Upper lobe of right lung (tissue), 1 donor: ENCODE measurements around the gene FAM187B. TPM values are rescaled to one million over a fixed set of nuclear protein-coding genes. Genes with fewer than 3 reads are reported as not detected.

Experiments used
- ATAC-seq: fragments of 200-7000 bp; cut with Tn5 transposase; one replicate; pipeline ENCODE4 v1.9.1; 2020; ENCODE audit warnings: mild to moderate bottlenecking, moderate library complexity
- DNase-seq: peaks from one replicate; pipeline ENCODE4 v3.0.0-alpha.2; 2020
- H3K27ac ChIP-seq: fragments of 200-600 bp; one replicate; pipeline ENCODE4 v1.8.0; 2022
- H3K27me3 ChIP-seq: fragments of 200-600 bp; one replicate; pipeline ENCODE4 v1.8.0; 2022; ENCODE audit warnings: mild to moderate bottlenecking
- H3K36me3 ChIP-seq: fragments of 200-600 bp; one replicate; pipeline ENCODE4 v1.8.0; 2022
- H3K4me1 ChIP-seq: fragments of 200-600 bp; one replicate; pipeline ENCODE4 v1.8.0; 2022
- H3K4me3 ChIP-seq: fragments of 200-600 bp; one replicate; pipeline ENCODE4 v1.8.0; 2022; ENCODE audit warnings: mild to moderate bottlenecking
- H3K9me3 ChIP-seq: fragments of 200-600 bp; one replicate; pipeline ENCODE4 v1.8.0; 2022
- intact Hi-C: fragments of 100-400 bp; cut with DNase I; formaldehyde crosslinking; loops from one replicate; pipeline ENCODE4 v1.11.0; 2022
- total RNA-seq: library from RNA; stranded (reverse); fragmentation: NEBNext Ultra II Directional; extraction: Animal tissue kit (Norgen Biotek cat#: 25700); gene quantifications from one replicate; pipeline ENCODE4 v1.2.1, GENCODE V29; 2021
- TF ChIP-seq, protein P1 (sequence below): fragments of 200-600 bp; IDR thresholded peaks from one replicate; pipeline ENCODE4 v1.8.0; 2022; ENCODE audit warnings: antibody characterized with exemption
- donor health status: DM: no; HTN: yes; CAD: no; lungs with severe emphysema.

The FAM187B gene
- total RNA-seq, 1 donor from 2014 or later, result not detected

DNA sequence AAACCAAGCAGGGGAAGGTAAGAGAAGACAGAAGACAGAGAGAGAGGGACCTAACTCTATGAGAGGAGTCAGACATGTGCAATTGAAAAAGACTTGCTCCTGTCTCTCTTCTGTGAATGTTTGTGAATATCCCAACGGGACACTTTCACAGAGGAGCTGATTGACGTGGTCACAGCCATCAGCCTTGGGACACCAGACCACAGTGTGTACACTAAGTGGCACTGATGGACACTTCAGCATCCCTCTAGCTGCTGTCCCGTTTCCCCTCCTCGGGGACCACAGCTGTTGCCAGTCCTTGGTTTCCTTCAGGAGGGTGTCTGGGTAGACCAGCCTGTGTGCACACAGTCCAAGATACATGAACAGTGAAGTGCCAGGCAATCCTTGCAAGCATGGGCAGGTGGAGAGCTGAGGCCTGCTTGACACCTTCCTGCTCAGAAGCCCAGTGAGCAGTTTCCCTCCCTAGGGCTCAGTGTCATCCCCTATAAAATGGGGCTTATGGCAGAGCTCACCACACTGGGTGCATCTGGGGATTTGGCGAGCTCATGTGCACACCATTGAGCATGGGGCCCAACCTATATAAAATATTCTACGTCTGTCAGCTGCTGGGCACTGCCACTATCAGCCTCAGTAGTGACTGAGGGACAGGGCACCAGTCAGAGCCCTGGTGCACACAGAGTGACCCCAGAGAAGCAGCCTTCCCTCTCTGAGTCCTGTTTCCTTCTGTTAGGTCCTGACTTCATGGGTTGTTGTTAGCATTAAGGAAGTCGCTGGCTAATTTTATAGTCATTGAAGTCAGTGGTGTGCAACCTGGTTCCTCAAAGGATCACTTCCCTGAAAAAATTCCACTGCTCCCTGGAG, 36.0 kb upstream of the FAM187B start:
- Histone ChIP-seq H3K27me3 (no peaks in the 10 kb centered on the region), H3K36me3 (no peaks in the 10 kb centered on the region), H3K4me3 (no peak overlapping the region), H3K9me3 (no peaks in the 10 kb centered on the region), H3K27ac (no peak overlapping the region), H3K4me1 (peaks cover 30% of the 10 kb centered on the region)
- intact Hi-C loops, result no loop called here
- TF ChIP-seq, protein P1, sequence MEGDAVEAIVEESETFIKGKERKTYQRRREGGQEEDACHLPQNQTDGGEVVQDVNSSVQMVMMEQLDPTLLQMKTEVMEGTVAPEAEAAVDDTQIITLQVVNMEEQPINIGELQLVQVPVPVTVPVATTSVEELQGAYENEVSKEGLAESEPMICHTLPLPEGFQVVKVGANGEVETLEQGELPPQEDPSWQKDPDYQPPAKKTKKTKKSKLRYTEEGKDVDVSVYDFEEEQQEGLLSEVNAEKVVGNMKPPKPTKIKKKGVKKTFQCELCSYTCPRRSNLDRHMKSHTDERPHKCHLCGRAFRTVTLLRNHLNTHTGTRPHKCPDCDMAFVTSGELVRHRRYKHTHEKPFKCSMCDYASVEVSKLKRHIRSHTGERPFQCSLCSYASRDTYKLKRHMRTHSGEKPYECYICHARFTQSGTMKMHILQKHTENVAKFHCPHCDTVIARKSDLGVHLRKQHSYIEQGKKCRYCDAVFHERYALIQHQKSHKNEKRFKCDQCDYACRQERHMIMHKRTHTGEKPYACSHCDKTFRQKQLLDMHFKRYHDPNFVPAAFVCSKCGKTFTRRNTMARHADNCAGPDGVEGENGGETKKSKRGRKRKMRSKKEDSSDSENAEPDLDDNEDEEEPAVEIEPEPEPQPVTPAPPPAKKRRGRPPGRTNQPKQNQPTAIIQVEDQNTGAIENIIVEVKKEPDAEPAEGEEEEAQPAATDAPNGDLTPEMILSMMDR, result no peak
- ATAC-seq (no peak), DNase-seq (peak; percentile 46)

DNA sequence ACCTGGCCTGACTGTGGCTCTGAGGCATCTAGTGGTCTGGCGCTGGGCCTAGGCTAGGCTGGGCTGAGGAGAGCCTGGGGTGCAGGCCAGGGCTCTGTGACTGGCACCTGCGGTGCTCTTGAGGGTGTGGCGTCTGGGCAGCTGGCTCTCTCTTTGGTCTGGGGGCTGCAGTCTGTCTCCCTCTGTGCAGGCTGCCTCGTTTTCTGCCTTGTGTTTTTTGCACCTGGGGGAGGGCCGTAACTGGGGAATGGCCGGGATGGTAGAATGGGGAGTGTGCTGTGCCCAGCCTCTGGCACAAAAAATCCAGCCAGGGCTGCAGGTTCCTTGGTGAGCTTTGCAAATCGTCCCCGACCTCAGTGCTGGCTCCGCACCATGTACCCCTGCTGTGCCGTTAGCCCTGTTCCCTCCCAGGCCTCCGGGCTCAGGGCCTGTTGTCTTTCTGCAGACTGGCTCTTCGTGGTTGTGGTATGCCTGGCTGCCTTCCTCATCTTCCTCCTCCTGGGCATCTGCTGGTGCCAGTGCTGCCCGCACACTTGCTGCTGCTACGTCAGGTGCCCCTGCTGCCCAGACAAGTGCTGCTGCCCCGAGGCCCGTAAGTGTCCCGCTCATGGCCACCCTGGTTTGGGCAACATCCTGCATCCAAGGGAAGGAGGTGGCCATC, 33.7 kb upstream of the FAM187B start:
- H3K4me1 ChIP-seq, result peaks cover 29% of the 10 kb centered on the region
- DNase-seq (peak; percentile 63), ATAC-seq (peak; percentile 9)
- no peak overlapping the region for H3K27ac ChIP-seq
- no peaks in the 10 kb centered on the region for H3K9me3 ChIP-seq
- TF ChIP-seq, protein P1, result no peak
- no peaks in the 10 kb centered on the region for H3K36me3 ChIP-seq
- H3K4me3 ChIP-seq, result no peak overlapping the region
- intact Hi-C loops, result no loop called here
- no peaks in the 10 kb centered on the region for H3K27me3 ChIP-seq

DNA sequence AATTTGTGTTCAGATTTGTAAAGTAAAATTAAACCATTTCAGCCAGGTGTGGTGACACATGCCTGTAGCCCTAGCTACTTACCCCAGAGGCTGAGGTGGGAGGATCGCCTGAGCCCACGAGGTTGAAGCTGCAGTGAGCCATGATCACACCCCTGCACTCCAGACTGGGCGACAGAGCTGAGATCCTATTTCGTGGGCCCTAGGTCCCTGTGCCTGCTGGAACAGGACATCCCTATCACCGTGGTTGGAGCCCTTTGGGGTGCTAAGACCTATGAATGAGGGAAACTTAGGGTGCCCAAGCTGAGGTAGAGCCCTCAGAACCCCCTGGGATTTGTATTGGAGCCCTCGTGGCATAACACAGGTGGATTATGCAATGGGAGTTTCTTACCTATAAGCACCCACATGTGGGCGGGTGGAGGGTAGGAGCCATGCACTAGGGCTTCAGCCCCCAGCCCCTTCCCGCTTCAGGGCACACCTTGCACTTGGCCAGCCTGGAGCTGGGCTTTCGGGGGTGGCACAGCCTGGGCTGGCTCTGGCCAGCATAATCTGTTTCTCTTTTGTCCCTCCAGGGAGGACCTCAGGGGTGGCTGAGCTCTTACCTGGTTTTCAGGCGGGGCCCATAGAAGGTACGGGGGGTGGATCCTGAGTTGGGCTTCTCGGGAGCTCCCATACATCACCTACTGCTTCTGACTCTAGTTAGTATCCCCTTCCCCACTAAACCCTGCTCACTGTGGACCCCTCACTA, 33.0 kb upstream of the FAM187B start:
- Histone ChIP-seq H3K4me1 (peaks cover 22% of the 10 kb centered on the region), H3K27ac (no peak overlapping the region), H3K36me3 (no peaks in the 10 kb centered on the region), H3K27me3 (no peaks in the 10 kb centered on the region), H3K4me3 (no peak overlapping the region), H3K9me3 (no peaks in the 10 kb centered on the region)
- no peak for ATAC-seq
- intact Hi-C loops, result no loop called here
- peak; percentile 58 for DNase-seq
- TF ChIP-seq, protein P1, result no peak

DNA sequence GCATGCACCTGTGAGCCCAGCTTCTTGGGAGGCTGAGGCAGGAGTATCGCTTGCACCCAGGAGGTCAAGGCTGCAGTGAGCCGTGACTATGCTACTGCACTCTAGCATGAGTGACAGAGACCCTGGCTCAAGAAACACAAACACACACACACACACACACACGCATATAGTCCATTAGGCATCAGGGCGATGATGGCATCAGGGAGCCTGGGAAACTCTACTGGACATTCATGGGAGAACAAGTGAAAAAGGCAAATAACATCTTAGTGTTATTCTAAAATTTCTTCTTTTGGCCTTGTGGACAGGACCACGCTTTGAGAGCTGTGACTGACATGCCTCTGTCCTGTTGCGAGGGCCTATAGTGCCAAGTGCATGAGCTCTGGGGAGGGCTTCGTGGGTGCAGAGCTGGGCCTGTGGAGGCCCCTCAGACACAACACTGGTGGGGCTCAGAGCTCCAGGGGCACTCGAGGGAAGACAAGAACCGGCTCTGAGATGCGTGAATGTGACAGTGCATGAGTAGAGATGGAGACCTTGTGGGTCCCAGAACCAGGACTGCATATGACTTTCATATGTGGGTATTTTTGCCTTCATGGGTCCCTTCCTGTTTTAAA, 32.3 kb upstream of the FAM187B start:
- H3K36me3 ChIP-seq, result no peaks in the 10 kb centered on the region
- ATAC-seq, result no peak

DNA sequence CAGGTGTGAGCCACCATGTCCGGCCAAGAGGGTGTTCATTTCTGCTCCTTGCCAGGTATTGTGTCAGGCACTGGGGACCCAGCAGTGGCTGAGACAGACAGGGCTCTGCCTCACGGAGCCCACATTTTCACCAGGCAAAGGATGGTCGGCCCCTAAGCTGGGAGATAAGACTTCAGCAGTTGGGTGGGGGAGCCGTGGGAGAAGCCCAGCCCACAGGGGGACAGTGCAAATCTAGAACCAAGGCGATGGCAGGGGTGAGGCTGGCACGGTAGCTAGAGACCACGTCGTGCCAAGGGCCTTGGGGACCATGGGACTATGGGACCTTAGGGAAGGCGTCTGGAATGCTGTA, 28.5 kb upstream of the FAM187B start:
- Histone ChIP-seq H3K9me3 (no peaks in the 10 kb centered on the region), H3K4me3 (no peak overlapping the region), H3K27ac (no peak overlapping the region), H3K27me3 (no peaks in the 10 kb centered on the region), H3K36me3 (peaks cover 6% of the 10 kb centered on the region), H3K4me1 (no peaks in the 10 kb centered on the region)
- ATAC-seq (no peak), DNase-seq (peak; percentile 47)
- TF ChIP-seq, protein P1, result no peak
- intact Hi-C loops, result no loop called here

More for the DNA sequence above, 32.3 kb upstream of the FAM187B start:
- Histone ChIP-seq H3K27me3 (no peaks in the 10 kb centered on the region), H3K27ac (no peak overlapping the region), H3K4me1 (peaks cover 16% of the 10 kb centered on the region), H3K9me3 (no peaks in the 10 kb centered on the region), H3K4me3 (no peak overlapping the region)
- TF ChIP-seq, protein P1, result no peak
- DNase-seq, result peak; percentile 49
- intact Hi-C loops, result no loop called here
